ENCODE results near the gene OPN1LW. TPM values are rescaled to one million over a fixed set of nuclear protein-coding genes. Genes with fewer than 3 reads are reported as not detected.
"Not testable (repeated sequence)": the region's sequence is repeated elsewhere in the genome, so short reads cannot be mapped to it uniquely, and the experiment has no call there.

The OPN1LW gene
- total RNA-seq, 1 experiment from 2014 or later, result not detected

DNA sequence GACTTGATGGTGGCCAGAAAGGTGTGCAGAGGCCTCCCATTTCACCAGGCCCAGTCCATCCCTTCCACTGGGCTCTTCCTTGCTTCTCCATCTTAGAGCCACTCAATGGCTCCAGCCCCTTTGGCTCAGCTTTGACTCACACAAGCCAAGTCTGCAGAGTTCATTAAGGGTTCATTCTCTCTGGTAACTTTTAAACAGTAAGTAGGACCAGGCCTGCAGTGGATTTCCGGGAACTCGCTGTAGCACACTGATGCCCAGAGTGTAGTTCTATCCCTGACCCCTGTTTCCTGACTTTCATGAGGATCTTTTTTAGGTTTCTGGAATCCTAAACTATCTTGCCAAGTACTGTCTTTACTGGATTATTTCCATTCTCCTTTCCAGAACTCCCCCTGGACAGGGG, 13.2 kb downstream of the OPN1LW start:
- ATAC-seq; H3K4me3 ChIP-seq (replicated peaks in 1 of 2; ENCODE audit: low read depth in 1 of 2, low read length in 2 of 2); intact Hi-C loops (cut with micrococcal nuclease); POLR2A ChIA-PET; H3K79me2 ChIP-seq (ENCODE audit: insufficient read depth, low read length); H3K9me2 ChIP-seq (ENCODE audit: insufficient read depth); H3K9ac ChIP-seq (ENCODE audit: low read length); H3K9me3 ChIP-seq (ENCODE audit: control insufficient read depth in 1 of 2, insufficient read depth in 1 of 2, low read depth in 1 of 2, low read length in 2 of 2); H3K27ac ChIP-seq (ENCODE audit: low read depth, low read length); BruUV-seq (replicated peaks); H3K4me1 ChIP-seq (ENCODE audit: control insufficient read depth in 1 of 2, insufficient read depth in 2 of 2, low read length in 2 of 2); H3K36me3 ChIP-seq (ENCODE audit: control insufficient read depth in 1 of 2, insufficient read depth in 2 of 2, low read length in 2 of 2); H4K20me1 ChIP-seq (ENCODE audit: insufficient read depth); H3K27me3 ChIP-seq (ENCODE audit: insufficient read depth, low read length); DNase-seq (ENCODE audit: low read depth, low spot score); H3K4me2 ChIP-seq (ENCODE audit: low read length); CTCF ChIA-PET; H2AFZ ChIP-seq (ENCODE audit: low read depth, low read length, poor library complexity, severe bottlenecking); RAD21 ChIA-PET (ENCODE audit: low non-redundant PET in 1 of 2, low total read pairs in 2 of 2, uncharacterized antibody in 2 of 2, unreplicated experiment in 2 of 2): not testable (repeated sequence)

DNA sequence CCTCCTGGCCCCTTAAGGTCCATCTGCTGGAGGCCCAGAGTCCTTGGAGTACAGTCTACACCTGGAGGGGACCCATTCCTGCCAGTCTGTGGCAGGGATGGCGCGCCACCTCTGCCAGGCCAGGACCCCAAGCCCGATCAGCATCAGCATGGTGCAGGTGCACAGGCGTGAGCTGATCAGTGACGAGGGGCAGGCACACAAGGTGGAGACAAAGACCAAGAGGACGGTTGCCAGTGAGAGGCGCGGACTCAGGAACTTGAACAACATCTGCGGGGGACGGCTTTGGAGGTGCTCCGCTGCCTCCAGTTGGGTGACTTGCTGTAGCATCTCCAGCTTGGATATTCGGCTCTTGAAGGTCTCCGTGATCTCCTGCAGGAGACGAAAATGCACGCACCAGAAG, 15.3 kb downstream of the OPN1LW start:
- H2AFZ ChIP-seq (ENCODE audit: low read depth, low read length, poor library complexity, severe bottlenecking); CTCF ChIA-PET; H3K27me3 ChIP-seq (ENCODE audit: insufficient read depth, low read length); H3K4me3 ChIP-seq (replicated peaks in 1 of 2; ENCODE audit: low read depth in 1 of 2, low read length in 2 of 2); ATAC-seq; H3K79me2 ChIP-seq (ENCODE audit: insufficient read depth, low read length); DNase-seq (ENCODE audit: low read depth, low spot score); H3K9me3 ChIP-seq (ENCODE audit: control insufficient read depth in 1 of 2, insufficient read depth in 1 of 2, low read depth in 1 of 2, low read length in 2 of 2); H3K4me1 ChIP-seq (ENCODE audit: control insufficient read depth in 1 of 2, insufficient read depth in 2 of 2, low read length in 2 of 2); H3K36me3 ChIP-seq (ENCODE audit: control insufficient read depth in 1 of 2, insufficient read depth in 2 of 2, low read length in 2 of 2); H4K20me1 ChIP-seq (ENCODE audit: insufficient read depth); H3K27ac ChIP-seq (ENCODE audit: low read depth, low read length); H3K9me2 ChIP-seq (ENCODE audit: insufficient read depth); POLR2A ChIA-PET; intact Hi-C loops (cut with micrococcal nuclease); H3K4me2 ChIP-seq (ENCODE audit: low read length); RAD21 ChIA-PET (ENCODE audit: low non-redundant PET in 1 of 2, low total read pairs in 2 of 2, uncharacterized antibody in 2 of 2, unreplicated experiment in 2 of 2); H3K9ac ChIP-seq (ENCODE audit: low read length); BruUV-seq (replicated peaks): not testable (repeated sequence)

DNA sequence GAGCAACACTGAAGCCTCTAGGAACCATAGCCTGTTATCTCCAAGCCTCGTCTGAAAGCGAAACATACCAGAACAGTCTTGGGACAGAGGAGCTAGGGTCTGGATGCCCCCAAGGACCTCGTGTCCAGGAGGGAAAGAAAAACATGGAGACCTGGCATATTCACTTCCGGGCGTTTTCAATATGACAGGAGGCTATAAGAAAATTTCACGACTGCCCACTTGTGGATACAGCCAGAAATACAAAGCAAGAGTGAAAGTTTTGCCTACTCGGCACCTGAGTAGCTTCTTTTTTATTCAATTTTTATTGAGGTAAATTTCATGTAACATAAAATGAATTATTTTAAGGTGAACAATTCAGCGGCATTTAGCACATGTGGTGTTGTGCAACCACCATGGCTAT, 20.9 kb downstream of the OPN1LW start:
- DNase-seq (ENCODE audit: low read depth, low spot score); H3K4me1 ChIP-seq (ENCODE audit: control insufficient read depth in 1 of 2, insufficient read depth in 2 of 2, low read length in 2 of 2); BruUV-seq (replicated peaks); H3K27ac ChIP-seq (ENCODE audit: low read depth, low read length); H3K79me2 ChIP-seq (ENCODE audit: insufficient read depth, low read length); intact Hi-C loops (cut with micrococcal nuclease); H3K27me3 ChIP-seq (ENCODE audit: insufficient read depth, low read length); H3K9ac ChIP-seq (ENCODE audit: low read length); H3K4me2 ChIP-seq (ENCODE audit: low read length); H3K9me3 ChIP-seq (ENCODE audit: control insufficient read depth in 1 of 2, insufficient read depth in 1 of 2, low read depth in 1 of 2, low read length in 2 of 2); H3K4me3 ChIP-seq (replicated peaks in 1 of 2; ENCODE audit: low read depth in 1 of 2, low read length in 2 of 2); H4K20me1 ChIP-seq (ENCODE audit: insufficient read depth); RAD21 ChIA-PET (ENCODE audit: low non-redundant PET in 1 of 2, low total read pairs in 2 of 2, uncharacterized antibody in 2 of 2, unreplicated experiment in 2 of 2); H3K36me3 ChIP-seq (ENCODE audit: control insufficient read depth in 1 of 2, insufficient read depth in 2 of 2, low read length in 2 of 2); H2AFZ ChIP-seq (ENCODE audit: low read depth, low read length, poor library complexity, severe bottlenecking); H3K9me2 ChIP-seq (ENCODE audit: insufficient read depth); POLR2A ChIA-PET; CTCF ChIA-PET: not testable (repeated sequence)
- ATAC-seq, result peak; percentile 62

DNA sequence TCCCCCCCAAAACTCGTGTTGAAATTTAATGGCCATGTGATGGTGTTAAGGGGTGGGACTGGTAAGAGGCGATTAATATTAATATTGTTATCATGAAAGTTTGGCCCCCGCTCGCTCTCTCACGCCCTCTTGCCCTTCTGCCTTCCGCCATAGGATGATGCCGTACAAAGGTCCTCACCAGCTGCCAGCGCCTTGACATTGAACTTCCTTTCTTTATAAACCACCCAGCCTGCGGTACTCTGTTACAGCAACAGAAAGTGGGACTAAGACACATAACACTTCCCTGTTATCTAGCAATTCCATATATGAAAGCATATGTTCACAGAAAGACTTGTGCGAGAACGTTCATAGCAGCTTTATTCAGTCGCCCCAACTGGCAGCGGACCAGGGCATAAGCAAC, 24.3 kb downstream of the OPN1LW start:
- intact Hi-C loops (cut with micrococcal nuclease); H3K36me3 ChIP-seq (ENCODE audit: control insufficient read depth in 1 of 2, insufficient read depth in 2 of 2, low read length in 2 of 2); H3K9me2 ChIP-seq (ENCODE audit: insufficient read depth); H3K4me1 ChIP-seq (ENCODE audit: control insufficient read depth in 1 of 2, insufficient read depth in 2 of 2, low read length in 2 of 2); H3K9me3 ChIP-seq (ENCODE audit: control insufficient read depth in 1 of 2, insufficient read depth in 1 of 2, low read depth in 1 of 2, low read length in 2 of 2); H3K4me3 ChIP-seq (replicated peaks in 1 of 2; ENCODE audit: low read depth in 1 of 2, low read length in 2 of 2); H3K9ac ChIP-seq (ENCODE audit: low read length); H2AFZ ChIP-seq (ENCODE audit: low read depth, low read length, poor library complexity, severe bottlenecking); CTCF ChIA-PET; H3K27ac ChIP-seq (ENCODE audit: low read depth, low read length); POLR2A ChIA-PET; ATAC-seq; H3K4me2 ChIP-seq (ENCODE audit: low read length); H3K79me2 ChIP-seq (ENCODE audit: insufficient read depth, low read length); BruUV-seq (replicated peaks); RAD21 ChIA-PET (ENCODE audit: low non-redundant PET in 1 of 2, low total read pairs in 2 of 2, uncharacterized antibody in 2 of 2, unreplicated experiment in 2 of 2); H3K27me3 ChIP-seq (ENCODE audit: insufficient read depth, low read length); H4K20me1 ChIP-seq (ENCODE audit: insufficient read depth); DNase-seq (ENCODE audit: low read depth, low spot score): not testable (repeated sequence)

DNA sequence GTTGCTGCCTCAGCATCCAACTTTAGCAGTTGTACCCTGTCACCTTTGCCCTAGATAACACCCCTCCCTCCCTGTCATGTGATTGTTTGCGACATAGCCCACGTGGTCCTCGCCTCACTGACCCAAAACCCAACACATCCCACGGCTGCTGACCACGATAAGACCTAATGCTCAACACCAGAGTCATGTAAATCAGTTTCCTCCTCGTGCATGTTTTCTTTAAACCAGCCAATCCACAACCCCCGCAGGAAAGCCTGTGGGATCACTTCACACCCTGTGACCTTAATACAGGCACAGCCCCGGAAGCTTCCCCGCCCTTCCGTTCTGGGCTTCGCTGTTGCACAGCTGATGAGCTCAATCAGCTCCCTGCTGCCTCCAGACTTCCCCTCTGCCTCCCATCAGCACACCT, 28.5 kb downstream of the OPN1LW start:
- H3K4me3 ChIP-seq (replicated peaks in 1 of 2; ENCODE audit: low read depth in 1 of 2, low read length in 2 of 2), result not testable (repeated sequence)
- peak; percentile 90 for ATAC-seq

More for the DNA sequence above, 28.5 kb downstream of the OPN1LW start:
- H3K27me3 ChIP-seq (ENCODE audit: insufficient read depth, low read length); H3K9ac ChIP-seq (ENCODE audit: low read length); BruUV-seq (replicated peaks); DNase-seq (ENCODE audit: low read depth, low spot score); H3K4me2 ChIP-seq (ENCODE audit: low read length); H3K4me1 ChIP-seq (ENCODE audit: control insufficient read depth in 1 of 2, insufficient read depth in 2 of 2, low read length in 2 of 2); H2AFZ ChIP-seq (ENCODE audit: low read depth, low read length, poor library complexity, severe bottlenecking); H3K36me3 ChIP-seq (ENCODE audit: control insufficient read depth in 1 of 2, insufficient read depth in 2 of 2, low read length in 2 of 2); H3K9me2 ChIP-seq (ENCODE audit: insufficient read depth); intact Hi-C loops (cut with micrococcal nuclease); POLR2A ChIA-PET; CTCF ChIA-PET; H4K20me1 ChIP-seq (ENCODE audit: insufficient read depth); RAD21 ChIA-PET (ENCODE audit: low non-redundant PET in 1 of 2, low total read pairs in 2 of 2, uncharacterized antibody in 2 of 2, unreplicated experiment in 2 of 2); H3K27ac ChIP-seq (ENCODE audit: low read depth, low read length); H3K79me2 ChIP-seq (ENCODE audit: insufficient read depth, low read length); H3K9me3 ChIP-seq (ENCODE audit: control insufficient read depth in 1 of 2, insufficient read depth in 1 of 2, low read depth in 1 of 2, low read length in 2 of 2): not testable (repeated sequence)
